Tibial artery (tissue), 4 donors: ENCODE results near the gene TOX2.

ENCODE experiments used
- DNase-seq, 2 donors: peaks; one replicate each; pipeline ENCODE4 v3.0.0-alpha.2; 2019
- H3K27ac ChIP-seq, 2 donors: fragments of 200-600 bp; sonication (generic) in 1 of 2; 1 replicate in 1 of 2; 2 replicates in 1 of 2; pipeline ENCODE4 v1.5.1; 2018 to 2019; ENCODE audit warnings: mild to moderate bottlenecking in 1 of 2
- H3K27me3 ChIP-seq, 2 donors: fragments of 200-600 bp; sonication (generic) in 1 of 2; one replicate each; pipeline versions ENCODE4 v1.5.1 to v1.6.0; 2016 to 2019
- H3K36me3 ChIP-seq, 3 donors: fragments of 200-600 bp; sonication (generic) in 2 of 3; one replicate each; pipeline ENCODE4 v1.5.1; 2016 to 2019; ENCODE audit warnings: mild to moderate bottlenecking in 2 of 3
- H3K4me1 ChIP-seq, 4 donors: fragments of 200-600 bp; sonication (generic) in 2 of 4; 1 replicate in 3 of 4; 2 replicates in 1 of 4; pipeline ENCODE4 v1.5.1; 2016 to 2019
- H3K4me3 ChIP-seq, 2 donors: fragments of 200-600 bp; sonication (generic) in 1 of 2; 1 replicate in 1 of 2; 2 replicates in 1 of 2; pipeline ENCODE4 v1.5.1; 2018 to 2019; ENCODE audit warnings: mild to moderate bottlenecking in 2 of 2
- H3K9me3 ChIP-seq, 3 donors: fragments of 200-600 bp; sonication (generic) in 1 of 3; one replicate each; pipeline ENCODE4 v1.5.1; 2016 to 2019
- CTCF ChIP-seq, 2 experiments: fragments of 200-600 bp in 1 of 2; fragments of 450-650 bp in 1 of 2; IDR thresholded peaks; one replicate each; pipeline ENCODE4 v1.5.1; 2017 to 2019; ENCODE audit warnings: antibody characterized with exemption in 2 of 2, mild to moderate bottlenecking in 1 of 2, moderate library complexity in 1 of 2
- intact Hi-C: fragments of 100-400 bp; cut with DNase I; formaldehyde crosslinking; loops from one replicate; pipeline ENCODE4 v1.15.0; 2023; ENCODE audit warnings: low total_unique reads

Gene TOX2, protein sequence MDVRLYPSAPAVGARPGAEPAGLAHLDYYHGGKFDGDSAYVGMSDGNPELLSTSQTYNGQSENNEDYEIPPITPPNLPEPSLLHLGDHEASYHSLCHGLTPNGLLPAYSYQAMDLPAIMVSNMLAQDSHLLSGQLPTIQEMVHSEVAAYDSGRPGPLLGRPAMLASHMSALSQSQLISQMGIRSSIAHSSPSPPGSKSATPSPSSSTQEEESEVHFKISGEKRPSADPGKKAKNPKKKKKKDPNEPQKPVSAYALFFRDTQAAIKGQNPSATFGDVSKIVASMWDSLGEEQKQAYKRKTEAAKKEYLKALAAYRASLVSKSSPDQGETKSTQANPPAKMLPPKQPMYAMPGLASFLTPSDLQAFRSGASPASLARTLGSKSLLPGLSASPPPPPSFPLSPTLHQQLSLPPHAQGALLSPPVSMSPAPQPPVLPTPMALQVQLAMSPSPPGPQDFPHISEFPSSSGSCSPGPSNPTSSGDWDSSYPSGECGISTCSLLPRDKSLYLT

GRCh38 chr20:43914311-43915210, at the start of gene TOX2:
TSS of gene TOX2 (plus strand) at chr20:43914852. CDS start at chr20:43914892, 40 bp downstream.
- H3K27me3 ChIP-seq, result peaks cover 0 to 49% of the 10 kb centered on the region in 2 donors
- peak within 1 kb of the TSS; percentile 34 to 44 for H3K4me3 ChIP-seq
- TF ChIP-seq CTCF (IDR thresholded peaks at IDR 0.05), result no peak
- peak in 1 of 2 donors; percentile 54 for DNase-seq
- H3K27ac ChIP-seq, result no peak within 1 kb of the TSS
- H3K4me1 ChIP-seq, result peaks cover 0 to 18% (median 9%) of the 10 kb centered on the region in 4 donors
- peaks cover 6 to 21% (median 19%) of the 10 kb centered on the region in 3 donors for H3K9me3 ChIP-seq
- intact Hi-C loops, result no loop called here
- H3K36me3 ChIP-seq, result no peaks in the 10 kb centered on the region

GRCh38 chr20:43868091-43868490, 46.6 kb upstream of the TOX2 start:
- H3K36me3 ChIP-seq, result no peaks in the 10 kb centered on the region
- DNase-seq, result no peak
- no peaks in the 10 kb centered on the region for H3K27me3 ChIP-seq
- no peak for TF ChIP-seq CTCF (IDR thresholded peaks at IDR 0.05)
- intact Hi-C loops, result no loop called here
- no peak overlapping the region for H3K4me3 ChIP-seq
- no peak overlapping the region for H3K27ac ChIP-seq
- no peaks in the 10 kb centered on the region for H3K4me1 ChIP-seq
- H3K9me3 ChIP-seq, result no peaks in the 10 kb centered on the region

DNA sequence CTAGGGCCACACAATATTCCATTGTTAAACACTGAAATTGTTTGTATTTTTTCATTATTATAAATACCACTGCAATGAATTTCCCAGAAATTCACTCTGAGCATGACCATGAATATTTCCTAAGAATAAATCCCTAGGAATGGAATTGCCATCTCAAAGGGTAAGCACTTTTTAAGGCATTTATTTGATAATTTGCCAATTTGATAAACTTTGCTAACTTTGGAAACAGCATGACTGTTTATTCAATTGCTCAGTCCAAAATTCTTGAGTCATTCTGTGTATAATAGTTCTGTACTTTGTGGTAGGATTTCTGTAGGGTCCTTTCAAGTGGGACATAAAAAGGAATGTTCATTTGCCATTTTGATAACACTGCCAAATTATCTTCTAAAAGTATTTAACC, 44.2 kb upstream of the TOX2 start:
- intact Hi-C loops, result no loop called here
- no peak for DNase-seq

GRCh38 chr20:43878776-43879175, 35.9 kb upstream of the TOX2 start:
- no peak for TF ChIP-seq CTCF (IDR thresholded peaks at IDR 0.05)
- DNase-seq, result no peak
- intact Hi-C loops, result no loop called here
- Histone ChIP-seq H3K27me3 (no peaks in the 10 kb centered on the region), H3K27ac (no peak overlapping the region), H3K9me3 (peaks cover 0 to 4% (median 0%) of the 10 kb centered on the region in 3 donors), H3K4me1 (no peaks in the 10 kb centered on the region), H3K4me3 (no peak overlapping the region), H3K36me3 (no peaks in the 10 kb centered on the region)

More for the DNA sequence above, 44.2 kb upstream of the TOX2 start:
- Histone ChIP-seq H3K36me3 (no peaks in the 10 kb centered on the region), H3K4me1 (no peaks in the 10 kb centered on the region), H3K9me3 (no peaks in the 10 kb centered on the region), H3K27ac (no peak overlapping the region), H3K4me3 (no peak overlapping the region), H3K27me3 (no peaks in the 10 kb centered on the region)
- TF ChIP-seq CTCF (IDR thresholded peaks at IDR 0.05), result no peak

DNA sequence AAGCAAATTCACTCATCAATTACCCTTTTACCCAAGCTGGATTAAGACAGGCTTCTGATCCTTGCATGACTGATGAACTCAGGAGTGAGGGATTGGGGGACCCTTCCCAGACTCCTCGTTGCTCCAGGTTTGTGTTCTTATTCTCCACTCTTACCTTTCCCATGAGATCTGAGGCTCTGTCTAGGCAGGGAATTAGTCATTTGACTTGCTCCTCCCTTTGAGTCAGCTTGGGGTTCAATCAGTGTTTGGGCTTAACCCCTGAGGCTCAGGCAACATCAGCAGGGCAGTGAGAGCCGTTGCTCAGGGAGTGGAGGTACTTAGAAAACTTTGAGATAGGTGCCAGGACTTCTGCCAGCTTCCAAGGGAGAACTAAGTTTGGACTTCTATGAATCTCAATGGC, 20.7 kb upstream of the TOX2 start:
- H3K4me1 ChIP-seq, result no peaks in the 10 kb centered on the region
- intact Hi-C loops, result no loop called here
- peaks cover 0 to 21% (median 17%) of the 10 kb centered on the region in 3 donors for H3K9me3 ChIP-seq

More for the DNA sequence above, 20.7 kb upstream of the TOX2 start:
- no peak for TF ChIP-seq CTCF (IDR thresholded peaks at IDR 0.05)
- no peak for DNase-seq
- no peak overlapping the region for H3K27ac ChIP-seq
- no peak overlapping the region for H3K4me3 ChIP-seq
- peaks cover 0 to 2% of the 10 kb centered on the region in 2 donors for H3K27me3 ChIP-seq
- H3K36me3 ChIP-seq, result no peaks in the 10 kb centered on the region
